GM12874 (cell line): ENCODE data around the gene LY86.

Source experiments
- CTCF ChIP-seq: IDR thresholded peaks from 2 replicates; pipeline ENCODE4 v1.5.1; 2011; ENCODE audit warnings: low read depth, mild to moderate bottlenecking, control low read depth, low read length, moderate library complexity; ENCODE audit not compliant: insufficient read depth

The LY86 gene

GRCh38 chr6:6643398-6643797 is 54.9 kb downstream of the LY86 start:
- TF ChIP-seq CTCF: no peak

GRCh38 chr6:6645261-6645917 is 56.9 kb downstream of the LY86 start:
- no peak for TF ChIP-seq CTCF

- no peak for TF ChIP-seq CTCF
Observed at GRCh38 chr6:6646384-6646783, 57.9 kb downstream of the LY86 start.

GRCh38 chr6:6646859-6647258 is 58.3 kb downstream of the LY86 start:
- TF ChIP-seq CTCF: 0 out of 2 replicates have a peak, but pooled peaks have one; percentile 4

- TF ChIP-seq CTCF: no peak
Observed at GRCh38 chr6:6648692-6649343, 60.3 kb downstream of the LY86 start.

- TF ChIP-seq CTCF: no peak
Observed at GRCh38 chr6:6649824-6650349, 61.4 kb downstream of the LY86 start.

GRCh38 chr6:6650839-6651238 is 62.3 kb downstream of the LY86 start:
- TF ChIP-seq CTCF: no peak
